Hematopoietic multipotent progenitor cell treated with erythropoietin and hydrocortisone succinate and interleukin-3 and kit ligand, for 4 days (in vitro differentiated cells): ENCODE results near the gene CACNA1I.

Experiments used
- DNase-seq: peaks from one replicate; pipeline ENCODE4 v3.0.0-alpha.2; 2015

The CACNA1I gene

GRCh38 chr22:39535831-39536449 lies 34.6 kb upstream of the CACNA1I start:
- DNase-seq = no peak

- no peak for DNase-seq
These were observed 33.8 kb upstream of the CACNA1I start for GRCh38 chr22:39536711-39537110.

GRCh38 chr22:39537975-39538374 lies 32.6 kb upstream of the CACNA1I start:
- DNase-seq = no peak

- DNase-seq = peak; percentile 78
These were observed 27.5 kb upstream of the CACNA1I start for GRCh38 chr22:39543095-39543494.

- peak; percentile 83 for DNase-seq
These were observed 24.9 kb upstream of the CACNA1I start for GRCh38 chr22:39545386-39546365.

- DNase-seq = no peak
These were observed 23.5 kb upstream of the CACNA1I start for GRCh38 chr22:39546889-39547586.

- no peak for DNase-seq
These were observed 23.0 kb upstream of the CACNA1I start for GRCh38 chr22:39547587-39547947.

- no peak for DNase-seq
These were observed 17.1 kb upstream of the CACNA1I start for GRCh38 chr22:39553429-39553828.

- DNase-seq = no peak
These were observed 16.4 kb upstream of the CACNA1I start for GRCh38 chr22:39554151-39554550.

- peak; percentile 67 for DNase-seq
These were observed 13.3 kb upstream of the CACNA1I start for GRCh38 chr22:39556970-39557841.

- no peak for DNase-seq
These were observed 12.3 kb upstream of the CACNA1I start for GRCh38 chr22:39558254-39558727.

GRCh38 chr22:39558950-39559349 lies 11.6 kb upstream of the CACNA1I start:
- no peak for DNase-seq

GRCh38 chr22:39559456-39560105 lies 11.0 kb upstream of the CACNA1I start:
- DNase-seq = peak; percentile 42

- DNase-seq = no peak
These were observed 10.4 kb upstream of the CACNA1I start for GRCh38 chr22:39560127-39560526.

- no peak for DNase-seq
These were observed 7.6 kb upstream of the CACNA1I start for GRCh38 chr22:39562839-39563489.

GRCh38 chr22:39563571-39564428 lies 6.8 kb upstream of the CACNA1I start:
- no peak for DNase-seq

- no peak for DNase-seq
These were observed 5.1 kb upstream of the CACNA1I start for GRCh38 chr22:39565414-39565944.

GRCh38 chr22:39567135-39567946 lies 3.2 kb upstream of the CACNA1I start:
- DNase-seq = peak; percentile 29
